ENCODE results near the gene ANO7.

GRCh38 chr2:241204010-241204384 is 15.5 kb downstream of the ANO7 start:
- TF ChIP-seq, protein P1, sequence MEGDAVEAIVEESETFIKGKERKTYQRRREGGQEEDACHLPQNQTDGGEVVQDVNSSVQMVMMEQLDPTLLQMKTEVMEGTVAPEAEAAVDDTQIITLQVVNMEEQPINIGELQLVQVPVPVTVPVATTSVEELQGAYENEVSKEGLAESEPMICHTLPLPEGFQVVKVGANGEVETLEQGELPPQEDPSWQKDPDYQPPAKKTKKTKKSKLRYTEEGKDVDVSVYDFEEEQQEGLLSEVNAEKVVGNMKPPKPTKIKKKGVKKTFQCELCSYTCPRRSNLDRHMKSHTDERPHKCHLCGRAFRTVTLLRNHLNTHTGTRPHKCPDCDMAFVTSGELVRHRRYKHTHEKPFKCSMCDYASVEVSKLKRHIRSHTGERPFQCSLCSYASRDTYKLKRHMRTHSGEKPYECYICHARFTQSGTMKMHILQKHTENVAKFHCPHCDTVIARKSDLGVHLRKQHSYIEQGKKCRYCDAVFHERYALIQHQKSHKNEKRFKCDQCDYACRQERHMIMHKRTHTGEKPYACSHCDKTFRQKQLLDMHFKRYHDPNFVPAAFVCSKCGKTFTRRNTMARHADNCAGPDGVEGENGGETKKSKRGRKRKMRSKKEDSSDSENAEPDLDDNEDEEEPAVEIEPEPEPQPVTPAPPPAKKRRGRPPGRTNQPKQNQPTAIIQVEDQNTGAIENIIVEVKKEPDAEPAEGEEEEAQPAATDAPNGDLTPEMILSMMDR (IDR thresholded peaks at IDR 0.05), result no peak
- no peak for TF ChIP-seq POLR2A (IDR thresholded peaks at IDR 0.05)
